Heart right ventricle (tissue), 16 donors: Measurements from ENCODE around the gene RTF2. TPM values are rescaled to one million over a fixed set of nuclear protein-coding genes. Genes with fewer than 3 reads are reported as not detected.
"Not testable (repeated sequence)": the region's sequence is repeated elsewhere in the genome, so short reads cannot be mapped to it uniquely, and the experiment has no call there.

Source experiments
- ATAC-seq, 8 donors: fragments of 200-7000 bp; cut with Tn5 transposase; one replicate each; pipeline ENCODE4 v1.9.1; 2020; ENCODE audit warnings: mild to moderate bottlenecking in 8 of 8, moderate library complexity in 8 of 8, moderate number of reproducible peaks in 1 of 8
- DNase-seq, 2 donors: peaks; one replicate each; pipeline ENCODE4 v3.0.0-alpha.2; 2020
- H3K27ac ChIP-seq, 10 donors: fragments of 200-600 bp; sonication (generic) in 2 of 10; one replicate each; pipeline versions ENCODE4 v1.5.0 to v1.8.0; 2020 to 2022; ENCODE audit warnings: mild to moderate bottlenecking in 3 of 10
- H3K27me3 ChIP-seq, 7 donors: fragments of 200-600 bp; one replicate each; pipeline ENCODE4 v1.8.0; 2021 to 2022; ENCODE audit warnings: mild to moderate bottlenecking in 2 of 7
- H3K36me3 ChIP-seq, 9 donors: fragments of 200-600 bp; sonication (generic) in 1 of 9; one replicate each; pipeline versions ENCODE4 v1.5.0 to v1.8.0; 2020 to 2022; ENCODE audit warnings: mild to moderate bottlenecking in 2 of 9
- H3K4me1 ChIP-seq, 9 donors: fragments of 200-600 bp; sonication (generic) in 1 of 9; one replicate each; pipeline versions ENCODE4 v1.5.0 to v1.8.0; 2020 to 2022; ENCODE audit warnings: mild to moderate bottlenecking in 4 of 9
- H3K4me3 ChIP-seq, 10 donors: fragments of 200-600 bp; sonication (generic) in 2 of 10; one replicate each; pipeline versions ENCODE4 v1.5.0 to v1.8.0; 2020 to 2022; ENCODE audit warnings: mild to moderate bottlenecking in 7 of 10, moderate library complexity in 2 of 10
- H3K9me3 ChIP-seq, 11 donors: fragments of 200-600 bp in 10 of 11; sonication (generic) in 2 of 11; one replicate each; pipeline versions ENCODE4 v1.5.0 to v1.8.0; 2013 to 2022; ENCODE audit warnings: mild to moderate bottlenecking in 2 of 11, control low read depth in 1 of 11, moderate library complexity in 1 of 11
- WGBS, 2 donors: extraction: QIAGEN DNeasy Blood & Tissue Kit; methylation state at CpG; one replicate each; pipeline ENCODE4 v1.1.7; 2013; ENCODE audit warnings: inconsistent platforms in 1 of 2; 5-methylcytosine and 5-hydroxymethylcytosine counted together
- intact Hi-C, 10 donors: fragments of 100-400 bp; cut with DNase I; formaldehyde crosslinking; loops; one replicate each; pipeline versions ENCODE4 v1.11.1 to v1.14.2; 2022
- polyA plus RNA-seq, 2 donors: library from polyadenylated mRNA; stranded (reverse); fragments of 200-250 nt; gene quantifications; one replicate each; pipeline ENCODE4 v1.2.3, GENCODE V29; 2013
- total RNA-seq, 10 donors: library from RNA; stranded (reverse); fragmentation: NEBNext Ultra II Directional in 3 of 10; extraction: Animal tissue kit (Norgen Biotek cat#: 25700) in 3 of 10; gene quantifications; one replicate each; pipeline versions ENCODE4 v1.2.1 to v1.2.4, GENCODE V29; 2021 to 2023
- TF ChIP-seq, protein P1 (sequence below), 9 donors: fragments of 200-600 bp; sonication (generic) in 2 of 9; IDR thresholded peaks; one replicate each; pipeline versions ENCODE4 v1.5.0 to v1.8.0; 2021 to 2022; ENCODE audit warnings: antibody characterized with exemption in 9 of 9, mild to moderate bottlenecking in 5 of 9, moderate library complexity in 1 of 9
- donor health status: Arrhythmogenic right ventricular cardiomyopathy.
- donor health status: ischemic (EF 13 %, LVEDD 7.1; RV severe dilation, severe dysfunction).
- donor health status: healthy with polysubstance abuse.
- donor health status: DM: no; HTN: yes; CAD: no.
- donor health status: DM: no; HTN: no; CAD: no.
- donor health status: ischemic (EF 25% LVEDD 6.9; RV normal size, moderate dysfunction).
- donor health status: ischemic (EF 25% LVEDD 5.7; RV mildly dilated, moderate dysfunction).
- donor health status: healthy.
- donor health status: DM: yes; HTN: yes; CAD: no.
- donor health status: Ischemic cardiomyopathy.
- donor health status: ischemic (EF 35%, LVEDD 5.7; RV mildly dilated, moderate dysfunction).
- donor health status: nonischemic (EF 11% LVEDD 7.7; RV severe dilation, severe dysfunction).
- donor health status: DM: yes; HTN: yes; CAD: no.
- donor health status: PGD.
- donor health status: ischemic (EF 29% LVEDD 5.4; RV normal size, mild dysfunction).
- donor health status: nonischemic (EF 23%, LVEDD 6.1; RV moderate dilation, normal function).

Gene RTF2
- total and polyA plus RNA-seq, 12 donors: 29.1 to 113 (median 88.6) TPM

DNA sequence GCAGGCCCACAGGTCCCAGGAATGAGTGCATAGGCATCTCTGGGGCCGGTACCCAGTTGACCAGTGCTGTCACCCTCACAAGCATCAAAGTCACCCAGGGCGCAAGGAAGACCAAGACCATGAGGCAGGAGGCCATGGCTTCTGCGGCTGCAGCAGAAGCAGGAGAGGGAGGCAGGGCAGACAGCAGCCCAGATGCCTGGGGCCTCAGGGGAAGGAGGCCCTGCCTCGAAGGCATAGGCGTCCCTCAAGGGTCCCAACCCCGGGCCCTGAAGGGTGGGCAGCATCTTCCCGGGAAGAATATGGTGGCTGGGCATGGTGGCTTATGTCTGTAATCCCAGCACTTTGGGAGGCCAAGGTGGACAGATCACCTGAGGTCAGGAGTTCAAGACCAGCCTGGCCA lies 59.1 kb downstream of the RTF2 start:
- intact Hi-C loops: no loop called here
- ATAC-seq (no peak), DNase-seq (no peak)
- TF ChIP-seq, protein P1, sequence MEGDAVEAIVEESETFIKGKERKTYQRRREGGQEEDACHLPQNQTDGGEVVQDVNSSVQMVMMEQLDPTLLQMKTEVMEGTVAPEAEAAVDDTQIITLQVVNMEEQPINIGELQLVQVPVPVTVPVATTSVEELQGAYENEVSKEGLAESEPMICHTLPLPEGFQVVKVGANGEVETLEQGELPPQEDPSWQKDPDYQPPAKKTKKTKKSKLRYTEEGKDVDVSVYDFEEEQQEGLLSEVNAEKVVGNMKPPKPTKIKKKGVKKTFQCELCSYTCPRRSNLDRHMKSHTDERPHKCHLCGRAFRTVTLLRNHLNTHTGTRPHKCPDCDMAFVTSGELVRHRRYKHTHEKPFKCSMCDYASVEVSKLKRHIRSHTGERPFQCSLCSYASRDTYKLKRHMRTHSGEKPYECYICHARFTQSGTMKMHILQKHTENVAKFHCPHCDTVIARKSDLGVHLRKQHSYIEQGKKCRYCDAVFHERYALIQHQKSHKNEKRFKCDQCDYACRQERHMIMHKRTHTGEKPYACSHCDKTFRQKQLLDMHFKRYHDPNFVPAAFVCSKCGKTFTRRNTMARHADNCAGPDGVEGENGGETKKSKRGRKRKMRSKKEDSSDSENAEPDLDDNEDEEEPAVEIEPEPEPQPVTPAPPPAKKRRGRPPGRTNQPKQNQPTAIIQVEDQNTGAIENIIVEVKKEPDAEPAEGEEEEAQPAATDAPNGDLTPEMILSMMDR (IDR thresholded peaks at IDR 0.05): no peak
- Histone ChIP-seq H3K27ac (no peak overlapping the region), H3K9me3 (no peaks in the 10 kb centered on the region), H3K36me3 (no peaks in the 10 kb centered on the region), H3K4me3 (no peak overlapping the region), H3K4me1 (no peaks in the 10 kb centered on the region), H3K27me3 (no peaks in the 10 kb centered on the region)
- WGBS, 2 donors: 92 to 93% methylated on average over 7 of the region's 7 CpGs

DNA sequence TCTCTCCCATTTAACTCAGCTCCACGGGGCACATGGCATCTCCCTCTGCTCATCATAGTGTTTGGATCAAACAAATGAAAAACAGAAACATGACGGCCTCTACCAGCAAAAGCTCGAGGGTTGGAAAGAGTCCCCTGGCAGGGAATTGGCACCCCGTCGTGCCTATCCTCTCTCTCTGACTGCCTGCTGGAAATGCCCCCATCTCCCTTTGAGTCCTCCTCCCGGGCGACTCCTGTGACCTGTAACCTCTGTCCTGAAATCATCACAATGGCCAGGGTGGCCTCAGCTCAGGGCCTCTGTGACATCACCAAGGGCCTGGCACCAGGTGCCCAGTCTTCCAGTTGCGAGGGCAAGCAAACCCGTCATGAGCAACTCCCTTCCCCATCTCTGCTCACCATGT lies 64.5 kb downstream of the RTF2 start, which contains the start of gene FAM209B:
FAM209B (plus strand) TSS at position 301 of the 400 bp plus-strand sequence; CDS start at position 397, 96 bp downstream.
- H3K4me1 ChIP-seq, H3K27ac ChIP-seq, H3K9me3 ChIP-seq, H3K27me3 ChIP-seq, H3K36me3 ChIP-seq, intact Hi-C loops, DNase-seq, ATAC-seq, H3K4me3 ChIP-seq: not testable (repeated sequence)
- WGBS, 2 donors: 85 to 90% methylated on average over 9 of the region's 9 CpGs

DNA sequence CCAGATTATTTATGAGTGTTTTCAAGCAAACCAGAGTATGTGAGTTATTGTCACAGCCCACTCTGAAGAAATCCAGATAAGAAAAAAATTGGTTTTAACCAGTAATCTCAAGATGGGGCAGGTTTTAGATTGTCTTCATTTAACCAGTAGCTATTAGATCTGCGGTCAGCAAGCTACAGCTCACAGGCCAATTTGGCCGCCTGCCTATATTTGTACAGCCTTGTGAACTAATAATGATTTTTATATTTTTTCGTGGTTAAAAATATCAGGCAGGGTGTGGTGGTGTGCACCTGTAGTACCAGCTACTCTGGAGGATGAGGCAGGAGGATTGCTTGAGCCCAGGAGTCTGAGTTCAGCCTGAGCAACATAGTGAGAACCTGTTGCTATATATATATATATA lies 69.6 kb downstream of the RTF2 start:
- TF ChIP-seq, protein P1 (IDR thresholded peaks at IDR 0.05): no peak
- intact Hi-C loops: no loop called here
- H3K27ac ChIP-seq: no peak overlapping the region
- 78 to 81% methylated on average over 3 of the region's 3 CpGs for WGBS, 2 donors
- H3K36me3 ChIP-seq: no peaks in the 10 kb centered on the region
- peaks cover 0 to 5% (median 0%) of the 10 kb centered on the region in 11 donors for H3K9me3 ChIP-seq
- H3K27me3 ChIP-seq: no peaks in the 10 kb centered on the region
- no peak overlapping the region for H3K4me3 ChIP-seq
- DNase-seq (no peak), ATAC-seq (no peak)
- no peaks in the 10 kb centered on the region for H3K4me1 ChIP-seq

DNA sequence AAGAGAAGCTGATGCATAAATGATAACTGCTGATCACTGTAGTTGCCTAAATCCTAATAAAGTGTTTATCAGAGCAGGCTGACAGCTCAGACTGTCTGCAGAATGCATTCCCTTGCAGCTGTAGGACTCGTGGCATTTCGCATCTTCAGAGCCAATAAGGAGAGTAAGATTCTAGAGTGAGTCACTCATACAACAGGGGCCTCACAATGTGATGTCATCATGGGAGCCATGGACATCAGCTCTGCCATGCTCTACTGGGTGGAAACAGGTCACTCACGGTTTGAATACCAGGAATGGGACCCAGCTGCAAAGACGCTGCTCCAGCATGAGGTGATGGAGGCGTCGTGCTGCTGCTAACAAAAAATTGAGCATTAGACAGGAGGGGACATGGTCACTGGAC lies 72.0 kb downstream of the RTF2 start:
- no peak for ATAC-seq
- Histone ChIP-seq H3K4me1 (no peaks in the 10 kb centered on the region), H3K27ac (no peak overlapping the region), H3K9me3 (peaks cover 0 to 5% (median 0%) of the 10 kb centered on the region in 11 donors), H3K36me3 (no peaks in the 10 kb centered on the region), H3K27me3 (no peaks in the 10 kb centered on the region), H3K4me3 (no peak overlapping the region)
- intact Hi-C loops: loop anchor here in 1 of 10 donors (10.0 kb wide), 1 partner anchor 804 kb away; no protein-coding TSS in a partner anchor
- DNase-seq: no peak
- TF ChIP-seq, protein P1 (IDR thresholded peaks at IDR 0.05): no peak
- WGBS, 2 donors: 81% methylated on average over 6 of the region's 6 CpGs

DNA sequence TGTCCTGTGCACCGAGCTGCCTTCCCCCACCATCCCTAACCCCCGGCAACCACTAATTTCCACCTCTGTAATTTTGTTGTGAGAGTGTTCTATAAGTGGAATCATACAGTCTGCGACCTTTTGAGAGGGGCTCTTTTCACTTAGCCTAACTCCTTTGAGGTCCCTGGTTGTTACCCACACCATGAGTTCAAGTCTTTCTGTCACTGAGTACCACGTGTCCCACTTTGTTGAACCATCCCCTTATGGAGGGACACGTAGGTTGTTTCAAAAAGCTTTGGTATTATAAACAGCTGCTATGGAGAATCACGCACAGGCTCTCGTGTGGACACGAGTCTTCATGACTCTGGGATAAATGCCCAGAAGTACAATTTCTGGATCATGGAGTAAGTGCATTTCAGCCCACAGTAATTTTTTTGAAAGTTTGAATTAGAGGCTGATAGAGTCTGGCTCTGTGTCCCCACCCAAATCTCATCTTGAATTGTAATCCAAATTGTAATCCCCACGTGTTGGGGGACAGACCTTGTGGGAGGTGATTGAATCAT lies 74.1 kb downstream of the RTF2 start:
- ATAC-seq: no peak
- Histone ChIP-seq H3K27me3 (no peaks in the 10 kb centered on the region), H3K4me1 (no peaks in the 10 kb centered on the region), H3K9me3 (no peaks in the 10 kb centered on the region), H3K36me3 (no peaks in the 10 kb centered on the region), H3K4me3 (no peak overlapping the region), H3K27ac (no peak overlapping the region)
- TF ChIP-seq, protein P1 (IDR thresholded peaks at IDR 0.05): no peak
- 70 to 71% methylated on average over 9 of the region's 9 CpGs for WGBS, 2 donors
- intact Hi-C loops: loop anchor here in 1 of 10 donors (10.0 kb wide), 1 partner anchor 802 kb away; no protein-coding TSS in a partner anchor
- DNase-seq: no peak
